GM06990 (cell line): Measurements from ENCODE around the gene CCDC154.
"Not testable (repeated sequence)": the region's sequence is repeated elsewhere in the genome, so short reads cannot be mapped to it uniquely, and the experiment has no call there.

Experiments
- DNase-seq: peaks from one replicate; pipeline ENCODE4 v3.0.0-alpha.2; 2011; ENCODE audit not compliant: insufficient read length; ENCODE audit errors: extremely low read depth
- H3K27me3 ChIP-seq: replicated peaks from 2 replicates; pipeline ENCODE4 v1.6.0; 2011; ENCODE audit warnings: low read length; ENCODE audit not compliant: control insufficient read depth, insufficient read depth
- H3K36me3 ChIP-seq: 2 replicates; pipeline ENCODE4 v1.5.1; 2011; ENCODE audit warnings: low read length; ENCODE audit not compliant: control insufficient read depth, insufficient read depth
- H3K4me3 ChIP-seq: replicated peaks from 2 replicates; pipeline ENCODE4 v1.5.1; 2011; ENCODE audit warnings: low read depth, mild to moderate bottlenecking, control low read depth, low read length
- CTCF ChIP-seq: IDR thresholded peaks from 2 replicates; pipeline ENCODE4 v1.5.1; 2011; ENCODE audit warnings: low read length, control low read depth, mild to moderate bottlenecking, inconsistent platforms; ENCODE audit not compliant: insufficient read depth, poor library complexity, severe bottlenecking

The CCDC154 gene

GRCh38 chr16:1444730-1445517 lies 568 bp upstream of the CCDC154 start:
- no peak for TF ChIP-seq CTCF
- DNase-seq: no peak
- Histone ChIP-seq H3K36me3 (peaks cover 7% of the 10 kb centered on the region), H3K27me3 (no peaks in the 10 kb centered on the region), H3K4me3 (no peak overlapping the region)

DNA sequence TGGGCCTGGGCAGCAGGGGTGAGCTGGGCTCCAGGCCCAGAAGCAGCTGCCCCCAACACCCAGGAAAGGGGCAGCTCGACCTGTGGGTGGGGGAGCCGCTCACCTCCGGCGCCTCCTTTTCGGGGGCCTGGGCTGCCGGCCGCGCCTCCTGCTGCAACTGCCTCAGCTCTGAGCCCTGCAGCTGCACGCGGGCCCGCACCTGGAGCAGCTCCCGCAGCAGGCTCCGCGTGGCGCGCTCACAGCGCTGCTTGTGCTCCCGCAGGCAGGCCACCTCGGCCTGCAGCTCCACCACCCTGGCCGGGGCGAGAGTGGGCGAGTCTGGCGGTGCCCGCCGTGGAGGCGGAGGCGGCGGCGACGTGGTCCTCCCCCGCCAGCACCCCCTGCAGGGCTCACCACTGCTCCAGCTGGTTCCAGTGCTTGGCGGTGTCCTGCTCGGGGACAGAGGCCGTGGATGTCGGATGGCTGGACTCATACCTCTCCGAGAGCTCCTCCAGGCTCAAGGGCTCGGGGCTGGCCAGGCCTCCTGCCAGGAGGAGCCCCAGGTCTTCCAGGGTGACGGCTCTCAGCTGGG lies 868 bp downstream of the CCDC154 start:
- Histone ChIP-seq H3K36me3 (peaks cover 3% of the 10 kb centered on the region), H3K27me3 (no peaks in the 10 kb centered on the region), H3K4me3 (no peak overlapping the region)
- no peak for DNase-seq
- TF ChIP-seq CTCF: no peak

- DNase-seq: no peak
Measured at GRCh38 chr16:1442697-1443096, 1.7 kb downstream of the CCDC154 start.

DNA sequence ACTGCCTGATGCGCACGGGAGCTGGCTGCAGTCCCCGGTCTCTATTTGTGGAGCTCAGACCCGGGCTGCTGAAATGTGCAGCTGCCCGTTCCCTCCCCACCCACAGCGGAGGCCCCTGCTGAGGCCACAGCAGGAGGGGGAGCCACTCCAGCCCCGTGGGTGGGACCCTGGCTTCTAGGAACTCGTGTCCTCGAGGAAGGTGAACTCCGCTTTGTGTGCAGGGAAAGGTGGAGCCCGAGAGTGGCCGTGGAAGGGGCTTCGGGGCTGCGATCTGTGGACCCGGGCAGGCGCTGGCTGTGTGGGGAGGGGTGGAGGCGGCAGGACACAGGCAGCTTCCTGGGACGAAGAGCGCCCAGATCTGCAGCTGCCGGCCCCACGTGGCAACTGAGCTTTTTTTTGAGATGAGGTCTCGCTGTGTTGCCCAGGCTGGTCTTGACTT lies 2.9 kb downstream of the CCDC154 start:
- Histone ChIP-seq H3K36me3 (no peaks in the 10 kb centered on the region; the same call in none of the 2 replicates), H3K27me3 (no peaks in the 10 kb centered on the region), H3K4me3 (no peak overlapping the region)
- TF ChIP-seq CTCF: no peak
- DNase-seq: no peak

More at GRCh38 chr16:1442697-1443096, 1.7 kb downstream of the CCDC154 start:
- Histone ChIP-seq H3K4me3 (no peak overlapping the region), H3K36me3 (peaks cover 3% of the 10 kb centered on the region), H3K27me3 (no peaks in the 10 kb centered on the region)
- no peak for TF ChIP-seq CTCF

- not testable (repeated sequence) for DNase-seq, H3K4me3 ChIP-seq, H3K36me3 ChIP-seq, H3K27me3 ChIP-seq
Measured at GRCh38 chr16:1439699-1440074, 4.7 kb downstream of the CCDC154 start.

- TF ChIP-seq CTCF: no peak
- Histone ChIP-seq H3K27me3 (no peaks in the 10 kb centered on the region), H3K4me3 (no peak overlapping the region)
Measured at GRCh38 chr16:1439058-1439698, 5.2 kb downstream of the CCDC154 start.

More at GRCh38 chr16:1439058-1439698, 5.2 kb downstream of the CCDC154 start:
- DNase-seq: no peak
- H3K36me3 ChIP-seq: no peaks in the 10 kb centered on the region
